ENCODE data around the gene INSL3. TPM values are rescaled to one million over a fixed set of nuclear protein-coding genes. Genes with fewer than 3 reads are reported as not detected.

Gene INSL3
- total RNA-seq, 4 donors from 2014 or later: not detected

DNA sequence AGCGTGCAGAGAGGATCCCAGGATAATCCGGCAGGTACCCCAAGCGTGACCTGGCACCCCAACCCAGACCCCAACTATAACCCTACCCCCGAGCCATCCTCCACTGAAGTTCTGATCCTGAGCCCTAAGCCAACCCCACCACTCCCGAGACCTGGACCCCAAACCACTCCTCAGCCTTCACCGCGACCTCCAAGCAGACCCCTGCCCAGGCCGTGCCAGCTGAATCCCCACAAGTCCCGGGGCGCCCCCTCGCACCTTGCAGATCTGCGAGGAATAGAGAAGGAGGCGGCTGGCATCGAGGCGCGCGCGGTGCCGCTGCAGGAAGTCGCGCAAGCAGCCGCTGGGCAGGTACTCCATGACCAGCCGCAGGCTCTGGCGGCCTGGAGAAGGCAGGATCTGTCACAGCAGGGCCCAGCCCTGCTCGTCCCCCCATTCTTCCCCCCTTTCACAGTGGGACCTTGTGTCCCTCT, 10.1 kb upstream of the INSL3 start:
- Histone ChIP-seq H3K9me3 (no peaks in the 10 kb centered on the region), H3K4me1 (no peaks in the 10 kb centered on the region), H3K4me3 (no peak overlapping the region), H3K27me3 (peaks cover 42 to 59% (median 50%) of the 10 kb centered on the region in 3 donors), H3K27ac (no peak overlapping the region), H3K36me3 (no peaks in the 10 kb centered on the region)
- TF ChIP-seq POLR2A (IDR thresholded peaks at IDR 0.05): no peak
- TF ChIP-seq, protein P1, sequence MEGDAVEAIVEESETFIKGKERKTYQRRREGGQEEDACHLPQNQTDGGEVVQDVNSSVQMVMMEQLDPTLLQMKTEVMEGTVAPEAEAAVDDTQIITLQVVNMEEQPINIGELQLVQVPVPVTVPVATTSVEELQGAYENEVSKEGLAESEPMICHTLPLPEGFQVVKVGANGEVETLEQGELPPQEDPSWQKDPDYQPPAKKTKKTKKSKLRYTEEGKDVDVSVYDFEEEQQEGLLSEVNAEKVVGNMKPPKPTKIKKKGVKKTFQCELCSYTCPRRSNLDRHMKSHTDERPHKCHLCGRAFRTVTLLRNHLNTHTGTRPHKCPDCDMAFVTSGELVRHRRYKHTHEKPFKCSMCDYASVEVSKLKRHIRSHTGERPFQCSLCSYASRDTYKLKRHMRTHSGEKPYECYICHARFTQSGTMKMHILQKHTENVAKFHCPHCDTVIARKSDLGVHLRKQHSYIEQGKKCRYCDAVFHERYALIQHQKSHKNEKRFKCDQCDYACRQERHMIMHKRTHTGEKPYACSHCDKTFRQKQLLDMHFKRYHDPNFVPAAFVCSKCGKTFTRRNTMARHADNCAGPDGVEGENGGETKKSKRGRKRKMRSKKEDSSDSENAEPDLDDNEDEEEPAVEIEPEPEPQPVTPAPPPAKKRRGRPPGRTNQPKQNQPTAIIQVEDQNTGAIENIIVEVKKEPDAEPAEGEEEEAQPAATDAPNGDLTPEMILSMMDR (IDR thresholded peaks at IDR 0.05 in 4 of 5, conservative IDR thresholded peaks at IDR 0.05 in 1 of 5): no peak
- in situ Hi-C loops (cut with MboI; ENCODE audit: low sequenced_read_pairs in 4 of 4) (no loop called here), intact Hi-C loops (cut with DNase I; ENCODE audit: low total_unique reads) (no loop called here)
- ATAC-seq: no peak
- no peak for DNase-seq

DNA sequence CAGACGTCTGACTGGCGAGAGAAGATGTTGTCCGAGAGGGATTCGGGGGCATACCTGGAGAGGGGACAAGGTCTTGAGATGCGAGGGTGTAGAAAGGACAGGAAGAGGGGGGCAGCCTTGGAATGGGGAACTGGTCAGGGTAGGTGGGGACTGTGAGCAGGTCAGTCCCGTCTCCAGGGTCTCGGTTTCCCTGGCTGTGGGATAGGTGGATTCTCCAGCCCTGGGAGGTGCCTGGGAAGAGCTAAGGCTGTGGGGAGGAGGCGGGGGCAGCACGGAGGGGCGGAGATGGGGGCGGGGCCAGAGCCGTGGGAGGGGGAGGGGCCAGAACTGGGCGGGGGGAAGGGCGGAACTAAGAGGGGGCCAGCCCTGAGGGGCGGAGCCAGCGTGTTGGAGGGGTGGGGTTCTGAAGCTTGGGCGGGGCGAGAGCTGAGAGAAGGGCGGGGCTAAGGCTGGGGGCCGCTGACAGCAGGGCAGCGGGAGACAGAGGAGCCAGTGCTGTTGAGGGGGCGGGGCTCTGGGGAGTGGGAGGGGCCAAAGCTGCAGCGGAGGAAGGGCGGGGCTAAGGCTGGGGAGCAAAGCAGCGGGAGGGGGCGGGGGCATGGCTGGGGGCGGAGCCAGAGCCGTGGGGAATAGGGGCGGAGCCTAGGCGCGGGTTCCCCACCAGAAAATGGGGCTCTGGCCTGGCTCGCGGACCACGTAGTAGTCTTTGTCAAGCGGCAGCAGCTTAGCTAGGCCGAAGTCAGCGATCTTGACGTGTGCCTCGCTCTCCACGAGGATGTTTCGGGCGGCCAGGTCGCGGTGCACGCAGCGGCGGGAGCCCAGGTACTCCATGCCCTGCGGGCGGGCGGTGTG, 9.5 kb upstream of the INSL3 start:
- Histone ChIP-seq H3K4me3 (no peak overlapping the region), H3K36me3 (no peaks in the 10 kb centered on the region), H3K27ac (no peak overlapping the region), H3K9me3 (no peaks in the 10 kb centered on the region), H3K27me3 (peaks cover 41 to 62% (median 51%) of the 10 kb centered on the region in 3 donors), H3K4me1 (no peaks in the 10 kb centered on the region)
- TF ChIP-seq POLR2A (IDR thresholded peaks at IDR 0.05): no peak
- TF ChIP-seq, protein P1 (IDR thresholded peaks at IDR 0.05 in 4 of 5, conservative IDR thresholded peaks at IDR 0.05 in 1 of 5): no peak
- in situ Hi-C loops (cut with MboI; ENCODE audit: low sequenced_read_pairs in 4 of 4): no loop called here
- peak in 1 of 2 donors; percentile 18 for DNase-seq
- peak; percentile 33 to 36 for ATAC-seq
- intact Hi-C loops (cut with DNase I; ENCODE audit: low total_unique reads): no loop called here

DNA sequence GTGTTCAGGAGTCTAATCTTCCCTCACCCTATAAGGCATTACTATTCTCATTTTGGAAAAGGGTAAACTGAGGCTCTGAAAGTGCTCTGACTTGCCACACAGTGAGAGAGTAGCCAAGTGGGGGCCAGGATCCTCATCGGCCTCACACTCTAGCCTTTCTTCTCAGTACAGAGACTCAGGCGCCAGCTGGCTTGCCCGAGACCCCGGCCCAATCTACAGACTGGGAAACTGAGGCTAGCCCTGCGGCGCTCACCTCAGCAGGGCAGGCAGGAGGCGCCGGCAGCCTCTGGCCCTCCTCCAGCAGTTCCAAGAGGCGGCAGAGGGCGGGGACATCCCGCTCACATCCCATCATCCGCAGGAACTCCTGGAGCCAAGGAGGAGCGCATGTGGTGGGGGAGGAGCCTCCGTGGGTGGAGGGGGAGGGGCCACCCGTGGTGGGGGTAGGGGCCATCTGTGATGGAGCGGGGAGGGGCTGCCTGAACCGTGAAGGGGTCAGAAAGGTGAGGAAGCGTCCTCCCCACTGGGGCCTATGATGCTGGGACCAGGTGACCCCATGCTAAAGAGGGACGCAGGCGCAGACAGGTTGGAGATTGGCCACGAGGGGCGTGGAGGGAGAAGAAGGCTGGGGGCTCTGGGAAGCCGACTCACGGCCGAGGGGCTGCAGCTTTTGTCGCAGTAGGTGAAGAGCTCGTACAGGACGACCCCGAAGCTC, 8.7 kb upstream of the INSL3 start:
- intact Hi-C loops (cut with DNase I; ENCODE audit: low total_unique reads): no loop called here
- TF ChIP-seq POLR2A (IDR thresholded peaks at IDR 0.05): no peak
- TF ChIP-seq, protein P1 (IDR thresholded peaks at IDR 0.05 in 4 of 5, conservative IDR thresholded peaks at IDR 0.05 in 1 of 5): no peak
- DNase-seq: no peak
- no peaks in the 10 kb centered on the region for H3K9me3 ChIP-seq
- no peaks in the 10 kb centered on the region for H3K36me3 ChIP-seq
- no peak overlapping the region for H3K4me3 ChIP-seq
- no peak for ATAC-seq
- H3K27me3 ChIP-seq: peaks cover 39 to 60% (median 56%) of the 10 kb centered on the region in 3 donors
- no peak overlapping the region for H3K27ac ChIP-seq
- in situ Hi-C loops (cut with MboI; ENCODE audit: low sequenced_read_pairs in 4 of 4): no loop called here
- no peaks in the 10 kb centered on the region for H3K4me1 ChIP-seq

DNA sequence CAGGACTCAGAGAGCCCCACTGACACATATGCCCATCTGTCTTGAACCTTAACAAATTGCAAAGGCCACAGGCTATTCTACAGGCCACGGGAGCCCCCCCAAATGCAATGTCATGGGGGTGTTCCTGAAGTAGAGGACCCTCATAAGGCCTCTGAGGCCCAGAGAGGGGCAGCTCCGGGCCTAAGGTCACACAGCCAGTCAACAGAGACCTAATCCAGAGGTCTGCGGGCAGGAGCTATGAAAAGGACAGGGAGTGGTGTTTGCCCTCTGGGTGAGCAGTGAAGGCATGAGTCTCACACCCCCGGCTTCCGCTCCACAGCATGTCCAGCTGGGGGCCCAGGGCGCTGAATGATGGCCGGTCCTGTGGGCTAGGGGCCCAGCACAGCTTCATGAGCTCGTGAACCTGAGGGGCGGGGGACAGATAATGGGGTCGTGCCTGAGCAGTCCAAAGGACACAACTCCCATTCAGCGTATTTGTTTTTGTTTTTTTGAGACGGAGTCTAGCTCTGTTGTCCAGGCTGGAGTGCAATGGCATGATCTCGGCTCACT, 5.3 kb upstream of the INSL3 start:
- peaks cover 32 to 51% (median 42%) of the 10 kb centered on the region in 3 donors for H3K27me3 ChIP-seq
- H3K9me3 ChIP-seq: no peaks in the 10 kb centered on the region
- DNase-seq: no peak
- H3K4me3 ChIP-seq: no peak overlapping the region
- in situ Hi-C loops (cut with MboI; ENCODE audit: low sequenced_read_pairs in 4 of 4) (no loop called here), intact Hi-C loops (cut with DNase I; ENCODE audit: low total_unique reads) (no loop called here)
- no peaks in the 10 kb centered on the region for H3K36me3 ChIP-seq
- no peaks in the 10 kb centered on the region for H3K4me1 ChIP-seq
- no peak overlapping the region for H3K27ac ChIP-seq
- TF ChIP-seq, protein P1 (IDR thresholded peaks at IDR 0.05 in 4 of 5, conservative IDR thresholded peaks at IDR 0.05 in 1 of 5): no peak
- no peak for TF ChIP-seq POLR2A (IDR thresholded peaks at IDR 0.05)
- no peak for ATAC-seq
